Measurements from ENCODE around the gene OR2Y1. TPM values are rescaled to one million over a fixed set of nuclear protein-coding genes. Genes with fewer than 3 reads are reported as not detected.

OR2Y1 gene
- polyA plus RNA-seq, 1 donor from 2014 or later, result not detected

DNA sequence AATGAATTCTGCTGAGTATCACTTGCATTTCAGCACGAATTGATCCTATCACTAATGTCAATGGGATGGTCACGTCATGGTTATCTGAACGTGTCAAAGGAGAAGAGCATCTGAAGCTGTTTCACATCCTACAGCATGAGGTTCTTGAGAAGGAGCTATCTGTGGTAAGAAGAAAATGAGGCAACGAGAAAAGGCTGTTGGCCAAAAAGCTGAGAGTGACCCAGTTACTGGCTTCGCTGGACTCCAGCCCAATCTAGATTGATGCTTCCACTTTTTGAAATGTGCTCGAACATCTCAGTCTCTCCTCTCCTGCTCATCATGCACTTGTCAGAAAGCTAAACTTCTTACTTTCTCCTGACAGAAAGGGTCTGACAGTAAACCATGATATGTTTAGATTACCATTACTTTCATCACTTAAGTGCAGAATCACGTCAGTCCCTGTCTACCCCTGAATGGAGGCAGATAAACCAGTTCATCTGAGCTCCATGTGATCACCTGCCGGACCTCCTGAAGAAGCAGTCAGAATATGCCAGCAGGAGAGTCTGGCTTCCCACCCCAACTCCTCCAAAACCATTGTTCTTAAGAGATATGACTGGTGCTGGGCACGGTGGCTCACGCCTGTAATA lies 40.2 kb upstream of the OR2Y1 start:
- no peaks in the 10 kb centered on the region for H3K36me3 ChIP-seq (ENCODE audit: insufficient read depth, low read length)
- H3K79me2 ChIP-seq (replicated peaks; ENCODE audit: insufficient read depth, low read length), result no peaks in the 10 kb centered on the region
- no peaks in the 10 kb centered on the region for H3F3A ChIP-seq (ENCODE audit: insufficient read depth, low read length, poor library complexity, severe bottlenecking)
- no peaks in the 10 kb centered on the region for H3K27me3 ChIP-seq (ENCODE audit: insufficient read depth, low read depth, low read length)
- H3K9ac ChIP-seq (ENCODE audit: low read length), result no peak overlapping the region
- no peaks in the 10 kb centered on the region for H3K9me3 ChIP-seq (ENCODE audit: low read length)
- TF ChIP-seq, protein P1, sequence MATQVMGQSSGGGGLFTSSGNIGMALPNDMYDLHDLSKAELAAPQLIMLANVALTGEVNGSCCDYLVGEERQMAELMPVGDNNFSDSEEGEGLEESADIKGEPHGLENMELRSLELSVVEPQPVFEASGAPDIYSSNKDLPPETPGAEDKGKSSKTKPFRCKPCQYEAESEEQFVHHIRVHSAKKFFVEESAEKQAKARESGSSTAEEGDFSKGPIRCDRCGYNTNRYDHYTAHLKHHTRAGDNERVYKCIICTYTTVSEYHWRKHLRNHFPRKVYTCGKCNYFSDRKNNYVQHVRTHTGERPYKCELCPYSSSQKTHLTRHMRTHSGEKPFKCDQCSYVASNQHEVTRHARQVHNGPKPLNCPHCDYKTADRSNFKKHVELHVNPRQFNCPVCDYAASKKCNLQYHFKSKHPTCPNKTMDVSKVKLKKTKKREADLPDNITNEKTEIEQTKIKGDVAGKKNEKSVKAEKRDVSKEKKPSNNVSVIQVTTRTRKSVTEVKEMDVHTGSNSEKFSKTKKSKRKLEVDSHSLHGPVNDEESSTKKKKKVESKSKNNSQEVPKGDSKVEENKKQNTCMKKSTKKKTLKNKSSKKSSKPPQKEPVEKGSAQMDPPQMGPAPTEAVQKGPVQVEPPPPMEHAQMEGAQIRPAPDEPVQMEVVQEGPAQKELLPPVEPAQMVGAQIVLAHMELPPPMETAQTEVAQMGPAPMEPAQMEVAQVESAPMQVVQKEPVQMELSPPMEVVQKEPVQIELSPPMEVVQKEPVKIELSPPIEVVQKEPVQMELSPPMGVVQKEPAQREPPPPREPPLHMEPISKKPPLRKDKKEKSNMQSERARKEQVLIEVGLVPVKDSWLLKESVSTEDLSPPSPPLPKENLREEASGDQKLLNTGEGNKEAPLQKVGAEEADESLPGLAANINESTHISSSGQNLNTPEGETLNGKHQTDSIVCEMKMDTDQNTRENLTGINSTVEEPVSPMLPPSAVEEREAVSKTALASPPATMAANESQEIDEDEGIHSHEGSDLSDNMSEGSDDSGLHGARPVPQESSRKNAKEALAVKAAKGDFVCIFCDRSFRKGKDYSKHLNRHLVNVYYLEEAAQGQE (IDR thresholded peaks at IDR 0.05; ENCODE audit: borderline replicate concordance), result no peak
- TF ChIP-seq POLR2AphosphoS5 (IDR thresholded peaks at IDR 0.05) (no peak), EP300 (conservative IDR thresholded peaks at IDR 0.05; ENCODE audit: poor library complexity, severe bottlenecking) (no peak), TAF1 (IDR thresholded peaks at IDR 0.05; ENCODE audit: low read depth) (no peak), SMC3 (conservative IDR thresholded peaks at IDR 0.05; ENCODE audit: poor library complexity) (no peak), EZH2 (IDR thresholded peaks at IDR 0.05; ENCODE audit: borderline replicate concordance, insufficient read depth, low read length, poor library complexity, severe bottlenecking) (no peak), MXI1 (conservative IDR thresholded peaks at IDR 0.05; ENCODE audit: poor library complexity, severe bottlenecking) (no peak), RAD21 (conservative IDR thresholded peaks at IDR 0.05) (no peak)
- TF ChIP-seq, protein P2, sequence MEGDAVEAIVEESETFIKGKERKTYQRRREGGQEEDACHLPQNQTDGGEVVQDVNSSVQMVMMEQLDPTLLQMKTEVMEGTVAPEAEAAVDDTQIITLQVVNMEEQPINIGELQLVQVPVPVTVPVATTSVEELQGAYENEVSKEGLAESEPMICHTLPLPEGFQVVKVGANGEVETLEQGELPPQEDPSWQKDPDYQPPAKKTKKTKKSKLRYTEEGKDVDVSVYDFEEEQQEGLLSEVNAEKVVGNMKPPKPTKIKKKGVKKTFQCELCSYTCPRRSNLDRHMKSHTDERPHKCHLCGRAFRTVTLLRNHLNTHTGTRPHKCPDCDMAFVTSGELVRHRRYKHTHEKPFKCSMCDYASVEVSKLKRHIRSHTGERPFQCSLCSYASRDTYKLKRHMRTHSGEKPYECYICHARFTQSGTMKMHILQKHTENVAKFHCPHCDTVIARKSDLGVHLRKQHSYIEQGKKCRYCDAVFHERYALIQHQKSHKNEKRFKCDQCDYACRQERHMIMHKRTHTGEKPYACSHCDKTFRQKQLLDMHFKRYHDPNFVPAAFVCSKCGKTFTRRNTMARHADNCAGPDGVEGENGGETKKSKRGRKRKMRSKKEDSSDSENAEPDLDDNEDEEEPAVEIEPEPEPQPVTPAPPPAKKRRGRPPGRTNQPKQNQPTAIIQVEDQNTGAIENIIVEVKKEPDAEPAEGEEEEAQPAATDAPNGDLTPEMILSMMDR (IDR thresholded peaks at IDR 0.05; ENCODE audit: poor library complexity, severe bottlenecking), result no peak
- H3K9me2 ChIP-seq (ENCODE audit: insufficient read depth, low read length), result no peaks in the 10 kb centered on the region
- no peak overlapping the region for H3K27ac ChIP-seq (ENCODE audit: low read length)
- no peak overlapping the region for H2AFZ ChIP-seq (ENCODE audit: low read depth, low read length)
- H4K20me1 ChIP-seq (ENCODE audit: insufficient read depth), result no peaks in the 10 kb centered on the region
- H3K4me2 ChIP-seq (ENCODE audit: low read length), result no peak overlapping the region
- no peak overlapping the region for H3K4me3 ChIP-seq (ENCODE audit: low read length)

GRCh38 chr5:180777475-180777874 lies 37.6 kb upstream of the OR2Y1 start:
- no peak overlapping the region for H3K4me2 ChIP-seq (ENCODE audit: low read length)
- H3F3A ChIP-seq (ENCODE audit: insufficient read depth, low read length, poor library complexity, severe bottlenecking), result no peaks in the 10 kb centered on the region
- H3K9me3 ChIP-seq (ENCODE audit: low read length), result no peaks in the 10 kb centered on the region
- H4K20me1 ChIP-seq (ENCODE audit: insufficient read depth), result no peaks in the 10 kb centered on the region
- H3K79me2 ChIP-seq (replicated peaks; ENCODE audit: insufficient read depth, low read length), result no peaks in the 10 kb centered on the region
- H3K27me3 ChIP-seq (ENCODE audit: insufficient read depth, low read depth, low read length), result no peaks in the 10 kb centered on the region
- H3K36me3 ChIP-seq (ENCODE audit: insufficient read depth, low read length), result no peaks in the 10 kb centered on the region
- no peak overlapping the region for H3K27ac ChIP-seq (ENCODE audit: low read length)
- no peaks in the 10 kb centered on the region for H3K9me2 ChIP-seq (ENCODE audit: insufficient read depth, low read length)
- no peak overlapping the region for H3K9ac ChIP-seq (ENCODE audit: low read length)
- no peak for TF ChIP-seq RAD21 (conservative IDR thresholded peaks at IDR 0.05)
- TF ChIP-seq EZH2 (IDR thresholded peaks at IDR 0.05; ENCODE audit: borderline replicate concordance, insufficient read depth, low read length, poor library complexity, severe bottlenecking), result no peak
- TF ChIP-seq, protein P2 (IDR thresholded peaks at IDR 0.05; ENCODE audit: poor library complexity, severe bottlenecking), result no peak
- TF ChIP-seq SMC3 (conservative IDR thresholded peaks at IDR 0.05; ENCODE audit: poor library complexity), result no peak
- no peak for TF ChIP-seq EP300 (conservative IDR thresholded peaks at IDR 0.05; ENCODE audit: poor library complexity, severe bottlenecking)
- TF ChIP-seq, protein P1 (IDR thresholded peaks at IDR 0.05; ENCODE audit: borderline replicate concordance), result no peak
- no peak for TF ChIP-seq POLR2AphosphoS5 (IDR thresholded peaks at IDR 0.05)
- TF ChIP-seq TAF1 (IDR thresholded peaks at IDR 0.05; ENCODE audit: low read depth), result no peak
- no peak for TF ChIP-seq MXI1 (conservative IDR thresholded peaks at IDR 0.05; ENCODE audit: poor library complexity, severe bottlenecking)
- no peak overlapping the region for H2AFZ ChIP-seq (ENCODE audit: low read depth, low read length)
- no peak overlapping the region for H3K4me3 ChIP-seq (ENCODE audit: low read length)

Measured in neural cell (in vitro differentiated cells).